Hepatocyte (in vitro differentiated cells): ENCODE measurements around the gene ARHGAP6.

Source experiments
- EZH2 ChIP-seq: fragments of 200-600 bp; sonication (generic); IDR thresholded peaks from 2 replicates; pipeline ENCODE4 v1.6.1; 2016; ENCODE audit warnings: antibody characterized with exemption, mild to moderate bottlenecking, borderline replicate concordance
- EZH2phosphoT487 ChIP-seq: fragments of 200-600 bp; sonication (generic); IDR thresholded peaks from one replicate; pipeline ENCODE4 v1.6.1; 2018; ENCODE audit warnings: antibody characterized with exemption, mild to moderate bottlenecking, low read depth, moderate library complexity; ENCODE audit not compliant: unreplicated experiment, severe bottlenecking
- TF ChIP-seq, protein P1 (sequence below): fragments of 200-600 bp; sonication (generic); IDR thresholded peaks from 2 replicates; pipeline ENCODE4 v1.5.1; 2016; ENCODE audit warnings: antibody characterized with exemption, mild to moderate bottlenecking; ENCODE audit not compliant: poor library complexity

DNA sequence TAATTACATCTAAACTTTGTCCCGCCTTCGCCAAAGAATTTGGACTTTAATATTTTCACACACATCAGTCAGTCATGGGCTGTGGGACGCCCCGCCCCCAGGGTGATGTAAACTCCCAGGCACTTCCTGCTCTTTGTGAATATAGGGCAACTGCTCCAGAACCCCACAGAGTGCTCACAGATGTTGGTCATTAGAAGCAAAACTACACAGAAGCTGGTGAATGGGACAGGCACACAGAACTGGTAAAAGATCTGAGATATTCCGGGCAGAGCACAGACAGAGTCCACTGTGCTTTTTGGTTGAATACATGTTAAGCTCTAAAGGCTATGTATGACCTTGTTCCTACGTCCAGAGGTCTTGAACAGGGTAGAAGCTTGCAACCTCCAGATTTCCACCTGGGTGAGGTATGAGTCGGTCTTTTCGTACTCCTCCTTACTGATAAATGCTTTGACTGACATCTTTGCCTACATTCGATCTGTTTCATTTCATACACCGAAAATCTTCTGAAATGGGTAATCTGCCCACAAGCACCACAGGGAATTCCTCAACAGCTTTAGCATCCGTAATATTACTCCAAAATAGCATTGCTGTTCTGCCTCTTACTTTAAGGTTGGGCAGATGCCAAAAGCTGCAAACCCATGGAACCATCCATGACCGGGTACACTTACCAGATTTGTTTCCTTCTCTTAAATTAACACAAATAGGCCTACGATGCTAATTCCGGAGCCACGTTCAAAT lies 227.9 kb downstream of the ARHGAP6 start:
- TF ChIP-seq, protein P1, sequence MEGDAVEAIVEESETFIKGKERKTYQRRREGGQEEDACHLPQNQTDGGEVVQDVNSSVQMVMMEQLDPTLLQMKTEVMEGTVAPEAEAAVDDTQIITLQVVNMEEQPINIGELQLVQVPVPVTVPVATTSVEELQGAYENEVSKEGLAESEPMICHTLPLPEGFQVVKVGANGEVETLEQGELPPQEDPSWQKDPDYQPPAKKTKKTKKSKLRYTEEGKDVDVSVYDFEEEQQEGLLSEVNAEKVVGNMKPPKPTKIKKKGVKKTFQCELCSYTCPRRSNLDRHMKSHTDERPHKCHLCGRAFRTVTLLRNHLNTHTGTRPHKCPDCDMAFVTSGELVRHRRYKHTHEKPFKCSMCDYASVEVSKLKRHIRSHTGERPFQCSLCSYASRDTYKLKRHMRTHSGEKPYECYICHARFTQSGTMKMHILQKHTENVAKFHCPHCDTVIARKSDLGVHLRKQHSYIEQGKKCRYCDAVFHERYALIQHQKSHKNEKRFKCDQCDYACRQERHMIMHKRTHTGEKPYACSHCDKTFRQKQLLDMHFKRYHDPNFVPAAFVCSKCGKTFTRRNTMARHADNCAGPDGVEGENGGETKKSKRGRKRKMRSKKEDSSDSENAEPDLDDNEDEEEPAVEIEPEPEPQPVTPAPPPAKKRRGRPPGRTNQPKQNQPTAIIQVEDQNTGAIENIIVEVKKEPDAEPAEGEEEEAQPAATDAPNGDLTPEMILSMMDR, result no peak
- no peak for TF ChIP-seq EZH2
- TF ChIP-seq EZH2phosphoT487, result no peak
